HG03139 (cell line): ENCODE results near the gene CELSR1.

ENCODE experiments used
- ATAC-seq: cut with Tn5 transposase; IDR thresholded peaks from one replicate; pipeline ENCODE4 v1.9.1; 2021; ENCODE audit not compliant: unreplicated experiment

CELSR1 gene

DNA sequence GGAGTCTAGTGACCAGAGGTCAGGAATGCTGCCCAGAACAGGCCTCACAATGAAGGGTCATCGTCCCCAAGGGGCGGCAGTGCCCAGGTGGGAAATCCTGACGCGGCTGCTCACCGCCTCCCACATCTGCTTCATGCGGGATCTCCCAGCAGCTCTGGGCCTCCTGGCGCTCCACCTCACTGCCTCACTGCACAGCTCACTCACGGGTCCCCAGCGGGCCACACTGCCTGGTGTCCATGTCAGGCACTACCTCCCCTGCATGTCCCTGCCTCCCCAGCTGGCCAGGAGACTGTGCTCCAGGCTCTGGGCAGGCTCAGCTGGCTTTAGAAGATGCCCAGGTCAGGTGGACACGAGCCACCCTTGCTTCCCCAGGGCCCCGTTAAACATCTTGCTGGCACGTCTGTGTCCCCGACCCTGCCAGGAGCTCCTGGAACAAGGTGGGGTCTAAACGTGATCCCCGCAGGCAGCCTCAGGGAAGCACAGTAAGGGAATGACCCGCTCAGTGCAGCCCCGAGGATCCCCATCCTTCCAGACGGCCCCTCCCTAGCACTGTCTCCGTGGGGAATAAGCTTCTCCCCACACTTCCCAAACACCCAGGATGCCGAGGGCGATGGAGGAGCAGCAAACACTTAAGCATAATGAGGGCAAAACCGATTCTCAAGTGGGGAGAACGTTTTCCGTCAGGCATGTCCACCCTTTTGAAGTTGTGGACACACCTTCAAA, 108.7 kb downstream of the CELSR1 start:
- ATAC-seq: no peak

DNA sequence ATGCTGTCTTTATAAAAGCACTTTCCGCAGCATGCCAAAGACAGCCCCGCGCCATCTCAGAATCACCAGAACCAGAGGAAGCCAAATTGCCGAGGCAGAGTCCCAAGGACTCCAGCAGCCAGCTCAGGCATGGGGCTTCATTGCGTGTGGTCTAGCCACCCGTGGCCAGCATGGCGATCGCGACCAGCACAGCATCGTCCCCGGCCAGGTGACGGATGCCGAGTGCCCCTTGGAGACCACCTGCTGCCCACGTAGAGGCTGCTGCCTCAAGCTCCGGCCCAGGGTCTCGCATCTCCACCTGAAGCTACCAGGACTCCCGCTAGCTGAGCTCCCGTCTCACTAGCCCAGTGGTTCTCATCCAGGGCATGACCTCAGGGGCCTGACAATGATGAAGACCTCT, 109.2 kb downstream of the CELSR1 start:
- ATAC-seq: no peak

DNA sequence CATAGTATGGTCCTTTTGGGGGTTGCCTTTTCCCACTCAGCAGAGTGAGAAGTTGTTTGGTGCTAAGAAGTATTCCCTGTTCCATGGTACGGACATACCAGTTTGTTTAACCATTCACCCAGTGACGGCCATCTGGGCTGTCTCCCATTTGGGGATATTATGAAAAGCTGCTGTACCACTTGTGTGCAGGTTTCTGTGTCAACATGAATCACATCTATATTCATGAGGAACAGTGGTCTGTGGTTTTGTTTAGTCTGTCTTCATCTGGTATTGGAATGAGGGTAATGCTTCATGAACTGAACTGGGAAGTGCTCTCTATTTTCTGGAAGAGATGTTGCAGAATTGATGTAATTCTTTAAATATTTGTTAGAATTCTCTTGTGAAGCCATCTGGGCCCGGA, 112.4 kb downstream of the CELSR1 start:
- ATAC-seq: no peak

DNA sequence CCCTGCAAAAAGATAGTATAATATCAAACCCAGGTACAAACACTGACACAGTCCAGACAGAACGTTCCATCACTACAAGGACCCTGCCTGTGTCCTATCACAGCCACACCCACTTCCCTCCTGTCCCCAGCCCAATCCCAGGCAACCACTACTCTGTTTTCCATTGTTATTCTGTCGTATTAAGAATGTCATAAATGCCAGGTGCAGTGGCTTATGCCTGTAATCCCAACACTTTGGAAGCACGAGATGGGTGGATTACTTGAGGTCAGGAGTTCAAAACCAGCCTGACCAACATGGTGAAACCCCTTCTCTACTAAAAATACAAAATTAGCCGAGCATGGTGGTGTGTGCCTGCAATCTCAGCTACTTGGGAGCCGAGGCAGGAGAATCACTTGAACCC, 112.9 kb downstream of the CELSR1 start:
- ATAC-seq: no peak

DNA sequence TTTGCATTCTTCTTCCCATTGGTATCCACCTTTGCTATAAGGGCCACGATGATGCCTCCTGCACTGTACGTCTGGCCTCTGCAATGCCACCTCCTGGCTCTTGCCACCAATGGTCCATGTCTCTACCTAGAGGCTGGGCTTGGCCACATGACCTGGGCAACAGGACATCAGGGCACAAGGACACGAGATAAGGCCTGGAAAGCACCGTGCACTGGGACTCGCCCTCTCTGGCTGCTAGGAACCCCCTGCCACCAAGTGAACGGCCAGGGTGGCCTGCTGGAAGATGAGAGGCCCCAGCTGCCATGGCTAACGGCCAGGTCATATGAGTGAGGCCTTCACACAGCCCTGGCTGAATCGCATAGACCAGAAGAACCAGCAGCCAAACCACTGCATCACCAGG, 114.5 kb downstream of the CELSR1 start:
- no peak for ATAC-seq

DNA sequence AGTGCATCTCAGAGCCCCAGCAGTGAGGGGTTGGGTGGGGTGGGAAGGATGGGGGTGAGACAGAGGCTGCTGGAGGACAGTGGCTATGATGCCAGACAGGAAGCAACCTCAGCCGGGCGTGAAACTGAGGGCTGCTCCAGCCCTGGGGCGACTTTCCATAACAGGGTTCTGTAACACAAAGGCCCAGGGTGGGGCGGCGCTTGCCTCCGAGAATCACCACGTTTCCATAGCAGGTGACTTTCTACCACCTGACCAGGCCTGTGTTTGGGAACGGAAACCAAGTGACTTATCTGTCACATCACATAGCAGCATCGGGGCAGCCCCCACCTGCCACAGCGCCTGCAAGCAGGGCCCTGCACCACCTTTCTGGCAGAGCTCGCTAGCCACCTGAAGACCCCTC, 116.2 kb downstream of the CELSR1 start:
- no peak for ATAC-seq

DNA sequence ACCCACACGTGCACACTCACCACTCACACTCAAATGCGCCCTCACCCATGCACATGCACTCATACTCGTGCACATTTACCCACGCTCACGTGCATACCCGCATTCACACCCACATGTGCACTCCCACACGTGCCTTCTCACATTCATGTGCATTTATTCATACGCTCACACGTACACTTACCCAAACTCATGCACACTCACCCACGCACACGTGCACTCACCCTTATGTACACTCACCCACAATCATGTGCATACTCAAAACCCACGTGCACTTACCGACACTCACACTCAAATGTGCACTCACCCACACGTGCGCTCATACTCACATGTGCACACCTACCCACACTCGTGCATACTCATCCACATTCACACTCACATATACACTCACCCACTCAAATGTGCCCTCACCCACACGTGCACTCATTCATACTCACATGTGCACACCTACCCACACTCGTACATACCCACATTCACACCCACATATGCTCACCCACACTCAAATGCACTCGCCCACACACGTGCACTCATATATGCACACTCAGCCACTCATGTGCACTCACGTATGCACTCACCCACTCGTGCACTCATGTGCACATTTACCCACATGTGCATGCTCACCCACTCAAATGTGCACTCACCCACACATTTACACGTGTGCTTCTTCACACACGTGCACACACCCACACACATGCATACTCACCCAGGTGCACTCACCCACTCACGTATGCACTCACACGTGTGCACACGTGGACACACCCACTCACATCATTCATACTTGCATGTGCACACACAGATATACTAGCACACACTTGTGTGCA, 117.5 kb downstream of the CELSR1 start:
- ATAC-seq: no peak

DNA sequence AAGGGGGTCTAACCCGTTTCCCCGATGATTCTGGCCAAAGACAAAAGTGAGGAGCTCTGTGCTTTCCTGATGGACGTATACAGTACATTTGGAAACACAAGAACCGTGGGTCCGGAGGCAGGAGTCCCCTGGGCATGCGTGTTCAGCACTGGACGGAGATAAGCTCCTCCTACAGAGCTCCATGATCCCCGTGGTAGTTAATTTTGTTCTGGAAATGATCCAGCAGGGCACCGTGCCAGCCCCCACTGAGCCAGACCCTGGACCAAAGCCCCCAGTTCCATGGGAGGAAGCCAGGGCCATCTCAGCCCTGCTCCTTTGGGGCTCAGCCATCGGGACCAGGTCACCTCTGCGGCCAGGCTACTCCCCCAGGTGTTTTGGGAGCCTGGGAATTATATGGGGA, 118.6 kb downstream of the CELSR1 start:
- no peak for ATAC-seq

DNA sequence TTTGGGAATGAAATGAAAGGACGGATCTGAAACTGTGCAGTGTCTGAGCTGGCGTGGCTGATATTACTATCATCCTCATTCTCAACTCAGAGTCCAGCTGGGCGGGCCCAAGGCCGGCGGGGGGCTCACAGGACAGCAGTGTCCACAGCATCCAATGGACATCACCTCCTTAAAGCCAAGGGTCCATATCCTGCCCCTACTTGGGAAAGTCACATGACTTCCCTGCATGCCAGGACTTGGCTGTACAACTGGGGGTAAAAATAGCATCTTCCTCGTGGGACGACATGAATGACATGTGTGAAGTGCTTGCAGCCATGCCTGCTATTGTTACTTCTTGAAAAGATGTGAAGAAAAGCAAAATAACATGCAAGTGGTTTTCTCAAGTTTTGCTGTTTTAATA, 119.7 kb downstream of the CELSR1 start:
- no peak for ATAC-seq

DNA sequence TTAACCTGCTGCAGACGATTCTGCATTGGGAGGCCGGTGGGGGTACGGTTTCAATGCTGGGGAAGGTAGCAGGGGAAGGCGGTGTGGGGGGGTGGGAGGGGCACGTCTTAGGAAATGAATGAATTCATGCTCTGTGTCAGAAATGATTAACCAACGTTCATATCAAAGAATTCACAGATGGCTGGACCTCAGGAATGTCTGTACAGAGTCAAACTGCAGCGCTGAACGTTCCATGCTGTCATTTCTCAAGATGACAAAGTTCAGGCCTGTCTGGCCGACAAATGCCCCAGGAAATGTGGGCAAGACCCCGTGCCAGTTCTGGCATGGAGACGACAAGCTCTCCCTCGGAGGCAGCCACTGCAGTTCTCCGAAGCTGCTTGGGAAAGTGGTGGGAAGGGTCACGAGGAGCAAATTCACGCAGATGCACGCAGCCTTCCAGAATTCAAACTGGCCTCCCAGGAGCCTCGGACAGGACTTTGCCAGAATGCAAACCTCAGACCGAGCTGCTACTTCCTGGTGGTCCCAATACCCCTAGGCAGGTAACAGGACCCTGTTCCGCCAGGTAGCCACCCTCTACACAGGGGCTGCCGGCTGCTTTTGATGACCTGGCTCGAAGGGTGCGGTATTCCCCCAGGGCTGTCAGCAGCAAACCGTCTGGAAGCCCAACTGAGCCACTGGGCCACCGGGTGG, 120.4 kb downstream of the CELSR1 start:
- ATAC-seq: no peak

DNA sequence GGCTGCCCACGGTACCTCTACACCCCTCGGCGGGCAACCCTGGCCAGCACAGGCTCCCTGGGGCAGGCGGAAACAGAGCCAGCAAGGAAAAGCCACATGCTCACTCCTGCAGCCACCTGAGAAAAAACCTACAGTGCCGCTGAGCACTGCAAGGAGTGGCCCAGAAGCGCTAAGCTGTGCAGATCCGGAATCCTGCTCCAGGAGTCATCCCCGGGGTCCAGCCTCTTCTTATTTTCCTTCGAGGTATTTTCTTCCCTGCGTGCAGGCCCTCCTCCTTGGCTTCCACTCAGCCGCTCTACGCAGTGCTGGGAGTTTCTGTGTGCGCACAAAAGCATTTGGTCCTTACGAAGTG, 120.9 kb downstream of the CELSR1 start:
- ATAC-seq: no peak

DNA sequence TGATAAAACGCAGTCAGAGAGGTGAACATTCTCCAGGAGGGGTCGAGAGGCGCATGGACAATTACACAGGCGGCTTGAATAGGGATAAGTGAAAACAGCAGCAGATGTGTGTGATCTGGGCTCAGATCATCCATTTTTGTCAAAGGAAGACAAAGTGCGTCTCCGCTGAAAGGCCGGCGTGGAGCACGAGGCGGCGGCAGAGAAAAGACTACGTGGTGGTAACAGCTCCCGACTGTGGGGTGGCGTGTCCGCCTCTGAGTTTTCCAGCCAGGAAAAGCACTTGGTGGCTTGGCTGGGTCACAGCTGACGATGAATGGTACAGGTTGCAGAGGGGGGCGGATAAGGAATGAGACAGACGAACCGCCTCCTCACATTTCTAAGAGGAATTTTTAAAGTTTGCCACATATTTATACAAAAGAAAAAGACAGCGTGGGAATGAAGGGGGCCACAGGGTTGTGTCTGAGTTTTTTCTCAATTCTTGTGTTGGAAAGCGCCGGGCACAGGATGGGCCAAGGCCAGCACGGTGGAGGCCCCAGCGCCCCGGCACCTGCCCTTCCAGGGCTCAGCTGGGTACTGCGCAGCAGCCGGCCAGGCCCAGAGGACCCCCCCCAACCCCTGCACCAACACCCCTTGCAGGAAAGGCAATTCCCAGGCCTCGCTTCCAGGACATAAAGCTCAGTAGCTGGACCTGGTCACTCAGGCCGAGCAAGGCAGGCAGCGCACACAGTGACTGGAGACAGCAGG, 121.5 kb downstream of the CELSR1 start:
- no peak for ATAC-seq

DNA sequence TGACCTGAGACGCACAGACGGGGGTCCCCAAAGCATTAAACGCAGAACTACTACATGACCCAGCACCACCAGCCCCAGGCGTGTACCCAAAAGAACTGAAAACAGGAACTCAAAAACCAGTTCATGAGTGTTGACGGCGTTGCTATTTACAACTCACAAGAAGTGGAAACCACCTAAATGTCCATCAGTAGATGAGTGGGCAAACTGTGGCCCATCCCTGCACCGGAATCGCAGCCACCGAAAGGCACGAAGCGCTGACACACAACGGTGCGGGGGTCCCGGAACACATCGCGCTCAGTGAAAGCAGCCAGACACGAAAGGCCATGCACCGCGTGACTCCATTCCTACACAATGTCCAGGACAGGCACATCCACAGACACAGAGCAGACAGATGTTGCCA, 122.7 kb downstream of the CELSR1 start:
- no peak for ATAC-seq

DNA sequence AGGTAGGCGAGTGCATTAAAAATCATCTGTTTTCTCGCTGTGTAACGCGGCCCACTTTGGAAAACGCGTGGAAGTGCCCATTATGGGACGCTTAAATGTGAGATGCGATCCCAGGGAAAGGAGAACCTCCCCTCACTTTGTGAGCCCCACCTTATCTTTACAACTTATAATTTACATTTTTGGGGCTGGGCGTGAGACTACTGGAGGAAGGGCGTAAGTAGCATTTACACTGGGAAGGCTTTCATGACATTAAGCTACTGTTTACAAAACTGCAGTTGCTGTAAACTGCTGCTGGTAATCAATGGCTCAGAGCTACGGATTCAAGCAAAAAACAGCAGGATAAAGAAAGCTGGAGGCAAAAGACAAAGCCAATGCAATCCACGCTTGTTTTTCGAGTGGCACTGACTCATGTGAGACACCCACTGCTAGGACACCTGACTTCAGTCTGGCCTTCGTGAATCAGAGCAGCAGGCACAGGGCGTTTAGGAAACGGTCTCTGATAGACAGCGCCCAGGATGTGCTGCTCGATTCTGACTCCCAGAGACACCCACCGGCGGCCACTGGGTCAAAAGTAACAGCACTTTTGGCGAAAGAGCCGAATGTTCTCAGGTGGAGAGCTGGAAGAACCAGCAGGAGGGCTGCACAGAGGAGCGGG, 123.6 kb downstream of the CELSR1 start:
- no peak for ATAC-seq

DNA sequence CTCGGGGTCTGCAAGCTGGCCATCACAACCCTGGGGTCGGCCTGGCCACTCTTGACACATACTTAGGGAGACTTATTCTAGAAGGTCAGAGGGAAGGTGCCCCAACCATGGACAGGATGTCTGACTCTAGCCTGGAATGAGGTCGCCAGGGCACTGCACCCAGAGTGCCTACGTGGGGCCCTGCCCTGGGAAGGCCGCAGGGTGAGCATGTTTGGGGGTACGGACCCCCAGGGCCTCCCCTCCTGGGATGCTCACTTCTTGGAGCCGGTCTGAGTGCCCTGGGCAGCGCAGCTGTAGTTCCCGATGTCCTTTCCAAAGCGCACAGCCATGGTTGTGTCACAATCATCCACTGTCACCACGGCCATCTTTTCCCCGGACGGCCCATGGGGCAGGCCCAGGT, 126.1 kb downstream of the CELSR1 start:
- no peak for ATAC-seq

DNA sequence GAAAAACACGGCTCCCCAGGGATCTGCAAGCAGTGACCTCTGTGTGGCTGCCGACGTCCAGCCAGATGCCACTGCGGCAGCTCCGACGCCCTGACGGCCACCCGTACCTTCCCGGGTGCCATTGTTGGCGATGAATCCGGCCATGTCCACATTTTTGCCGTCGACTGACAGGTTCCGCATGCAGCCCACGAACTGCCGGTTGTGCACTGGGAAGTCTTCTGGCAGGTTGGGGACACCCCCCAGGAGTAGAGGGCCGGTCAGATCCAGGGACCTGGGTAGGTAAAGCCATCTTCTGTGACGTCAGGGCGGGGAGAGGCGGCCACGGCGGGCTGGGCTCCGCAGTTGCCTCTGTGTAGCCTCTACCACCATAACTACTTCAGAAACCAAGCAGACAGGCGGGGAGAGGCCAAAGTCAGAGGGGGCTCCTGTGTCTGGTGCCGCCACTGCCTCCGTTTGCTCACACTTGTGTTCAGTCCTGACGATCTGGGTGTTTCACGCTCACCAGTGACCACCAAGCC, 127.1 kb downstream of the CELSR1 start:
- no peak for ATAC-seq

DNA sequence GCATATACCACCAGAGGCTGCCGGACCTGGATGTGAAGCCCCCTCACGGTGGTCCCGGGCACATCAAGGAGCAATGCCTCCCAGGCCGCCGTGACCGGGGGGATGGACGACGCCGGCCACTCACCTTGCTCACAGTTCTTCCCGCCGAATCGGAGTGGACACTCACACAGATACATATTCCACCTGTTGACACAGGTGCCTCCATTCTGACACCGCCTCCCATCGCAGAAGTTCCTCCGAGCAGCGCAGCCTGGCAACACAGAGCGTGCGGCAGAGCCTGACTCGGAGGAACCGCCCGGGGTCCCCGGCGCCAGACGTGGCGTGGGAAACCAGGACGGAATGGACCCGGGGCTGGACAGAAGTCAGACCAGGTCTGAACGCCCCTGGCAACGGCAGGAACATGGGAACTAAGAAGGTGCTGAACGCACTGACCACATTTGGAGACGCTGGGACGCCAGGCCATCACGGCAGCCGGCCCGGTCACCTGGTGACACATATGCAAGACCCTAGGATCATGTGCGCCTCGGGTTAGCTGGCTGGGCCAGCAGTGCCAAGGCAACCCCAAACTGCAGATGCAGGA, 127.7 kb downstream of the CELSR1 start:
- no peak for ATAC-seq

DNA sequence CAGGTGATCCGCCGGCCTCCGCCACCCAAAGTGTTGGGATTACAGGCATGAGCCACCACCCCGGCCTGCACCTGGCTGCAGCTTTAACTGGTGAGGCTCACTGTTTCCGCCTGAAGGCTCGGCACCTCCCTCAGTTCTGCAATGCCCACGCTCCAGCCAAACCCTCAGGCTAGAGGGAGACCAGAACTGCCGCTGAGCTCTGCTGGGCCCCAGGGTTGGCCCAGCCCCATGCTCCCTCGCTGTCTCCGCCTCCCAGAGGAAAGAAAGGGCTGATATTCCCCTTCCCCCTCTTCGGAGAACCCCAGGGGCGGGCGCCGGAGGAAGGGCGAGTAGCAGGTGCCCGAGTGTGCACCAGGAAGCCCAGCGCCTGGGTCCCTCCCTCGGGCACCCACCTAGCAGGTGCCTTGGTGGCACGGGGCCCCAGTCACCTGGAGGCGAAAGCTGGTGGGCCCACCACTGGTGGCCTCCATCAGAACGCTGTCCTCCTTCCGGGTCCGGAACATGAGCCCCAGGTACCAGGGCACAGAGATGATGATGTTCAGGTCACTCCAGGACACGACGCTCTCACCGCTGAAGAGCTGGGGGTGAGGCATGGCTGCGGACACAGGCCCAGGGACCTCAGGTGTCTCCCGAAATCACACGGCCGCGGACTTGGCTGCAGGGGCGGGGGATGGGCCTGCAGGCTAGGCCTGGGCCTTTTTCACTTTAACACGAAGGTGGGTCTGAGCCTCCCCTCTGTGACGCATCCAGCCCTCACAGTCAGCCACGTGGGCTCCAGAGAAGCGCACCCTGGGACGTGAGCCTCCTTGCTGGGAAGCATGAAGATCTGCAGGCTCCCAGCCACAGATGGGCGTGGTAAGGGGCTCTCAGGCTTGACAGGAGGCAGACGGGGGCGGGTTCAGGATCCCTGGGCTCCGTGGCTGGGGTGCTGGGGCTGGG, 128.6 kb downstream of the CELSR1 start:
- ATAC-seq: no peak

DNA sequence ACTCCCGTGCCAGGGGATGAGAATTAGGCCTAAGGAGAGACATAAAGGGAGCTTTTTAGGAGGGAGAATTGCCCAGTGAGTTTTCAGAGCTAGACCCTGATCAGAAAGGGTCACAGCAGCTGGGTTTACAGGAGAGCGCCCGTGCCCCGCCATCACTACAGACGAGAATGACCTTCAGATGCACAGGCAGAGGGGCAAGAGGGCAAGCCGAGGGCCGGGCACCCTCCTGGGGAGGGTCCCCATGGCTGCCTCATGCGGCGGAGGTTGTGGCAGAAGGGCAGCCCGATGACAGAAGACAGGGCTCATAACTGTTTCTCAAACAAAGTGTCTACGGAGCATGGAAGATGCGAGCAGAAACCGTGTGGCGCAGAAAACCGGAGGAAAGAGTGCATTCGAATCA, 129.7 kb downstream of the CELSR1 start:
- ATAC-seq: no peak
